GM12878 (cell line): ENCODE results near the gene SMIM35.

Experiments
- ATF3 ChIP-seq: IDR thresholded peaks from 2 replicates; pipeline ENCODE4 v1.6.1; 2011; ENCODE audit warnings: low read depth, mild to moderate bottlenecking, low read length, moderate library complexity, borderline replicate concordance; ENCODE audit errors: extremely low read depth
- CHD2 ChIP-seq: IDR thresholded peaks from 2 replicates; pipeline ENCODE4 v1.6.1; 2011; ENCODE audit warnings: low read depth, low read length, improper control_type of control experiment, borderline replicate concordance
- EED ChIP-seq: sonication (generic); IDR thresholded peaks from 2 replicates; pipeline ENCODE4 v1.6.1; 2016; ENCODE audit warnings: antibody characterized with exemption, low read depth
- EP300 ChIP-seq, 2 experiments: fragments of 150-350 bp in 1 of 2; IDR thresholded peaks; 2 replicates each; pipeline ENCODE4 v1.6.1; 2011 to 2012; ENCODE audit warnings: low read depth in 2 of 2, low read length in 2 of 2, borderline replicate concordance in 1 of 2, improper control_type of control experiment in 1 of 2, inconsistent platforms in 1 of 2; ENCODE audit not compliant: control insufficient read depth in 1 of 2
- FOS ChIP-seq: IDR thresholded peaks from 3 replicates; pipeline ENCODE4 v1.6.1; 2011; ENCODE audit warnings: borderline replicate concordance; ENCODE audit not compliant: insufficient read length; ENCODE audit errors: extremely low read depth
- MAX ChIP-seq: IDR thresholded peaks from 2 replicates; pipeline ENCODE4 v1.6.1; 2012; ENCODE audit warnings: low read depth, low read length, improper control_type of control experiment
- MYC ChIP-seq: IDR thresholded peaks from 2 replicates; pipeline ENCODE4 v1.6.1; 2011; ENCODE audit warnings: mild to moderate bottlenecking, low read length, moderate library complexity, inconsistent platforms; ENCODE audit not compliant: insufficient read depth, insufficient replicate concordance, insufficient read length, severe bottlenecking
- POLR2A ChIP-seq: IDR thresholded peaks from 2 replicates; pipeline ENCODE4 v1.6.1; 2011; ENCODE audit warnings: low read depth, mild to moderate bottlenecking, low read length
- SIN3A ChIP-seq: IDR thresholded peaks from 2 replicates; pipeline ENCODE4 v1.6.1; 2012; ENCODE audit warnings: low read depth, low read length, improper control_type of control experiment
- SMAD1 ChIP-seq: fragments of 450-650 bp; IDR thresholded peaks from 2 replicates; pipeline ENCODE4 v1.6.1; 2018; ENCODE audit warnings: mild to moderate bottlenecking, low read depth; ENCODE audit not compliant: partially characterized antibody
- USF2 ChIP-seq: IDR thresholded peaks from 2 replicates; pipeline ENCODE4 v1.6.1; 2011; ENCODE audit warnings: low read depth, low read length, improper control_type of control experiment, borderline replicate concordance
- ZNF622 ChIP-seq: fragments of 450-650 bp; IDR thresholded peaks from 2 replicates; pipeline ENCODE4 v1.6.1; 2017; ENCODE audit warnings: mild to moderate bottlenecking, inconsistent platforms
- TF ChIP-seq, protein P1 (sequence below), 3 experiments: IDR thresholded peaks in 2 of 3; conservative IDR thresholded peaks in 1 of 3; 2 replicates each; pipeline ENCODE4 v1.5.1; 2011; ENCODE audit warnings: low read depth in 3 of 3, low read length in 3 of 3, mild to moderate bottlenecking in 3 of 3, control low read depth in 2 of 3, moderate library complexity in 2 of 3, inconsistent platforms in 1 of 3, mixed read lengths in 1 of 3; ENCODE audit not compliant: control insufficient read depth in 2 of 3, insufficient read depth in 1 of 3; ENCODE audit errors: extremely low read depth in 1 of 3

- TF ChIP-seq, protein P1, sequence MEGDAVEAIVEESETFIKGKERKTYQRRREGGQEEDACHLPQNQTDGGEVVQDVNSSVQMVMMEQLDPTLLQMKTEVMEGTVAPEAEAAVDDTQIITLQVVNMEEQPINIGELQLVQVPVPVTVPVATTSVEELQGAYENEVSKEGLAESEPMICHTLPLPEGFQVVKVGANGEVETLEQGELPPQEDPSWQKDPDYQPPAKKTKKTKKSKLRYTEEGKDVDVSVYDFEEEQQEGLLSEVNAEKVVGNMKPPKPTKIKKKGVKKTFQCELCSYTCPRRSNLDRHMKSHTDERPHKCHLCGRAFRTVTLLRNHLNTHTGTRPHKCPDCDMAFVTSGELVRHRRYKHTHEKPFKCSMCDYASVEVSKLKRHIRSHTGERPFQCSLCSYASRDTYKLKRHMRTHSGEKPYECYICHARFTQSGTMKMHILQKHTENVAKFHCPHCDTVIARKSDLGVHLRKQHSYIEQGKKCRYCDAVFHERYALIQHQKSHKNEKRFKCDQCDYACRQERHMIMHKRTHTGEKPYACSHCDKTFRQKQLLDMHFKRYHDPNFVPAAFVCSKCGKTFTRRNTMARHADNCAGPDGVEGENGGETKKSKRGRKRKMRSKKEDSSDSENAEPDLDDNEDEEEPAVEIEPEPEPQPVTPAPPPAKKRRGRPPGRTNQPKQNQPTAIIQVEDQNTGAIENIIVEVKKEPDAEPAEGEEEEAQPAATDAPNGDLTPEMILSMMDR (IDR thresholded peaks at IDR 0.05 in 2 of 3, conservative IDR thresholded peaks at IDR 0.05 in 1 of 3; ENCODE audit: control insufficient read depth in 2 of 3, extremely low read depth in 1 of 3, insufficient read depth in 1 of 3, low read depth in 3 of 3, low read length in 3 of 3): no peak
- TF ChIP-seq SMAD1: no peak
- TF ChIP-seq SIN3A: no peak
- no peak for TF ChIP-seq POLR2A
- no peak for TF ChIP-seq FOS
- no peak for TF ChIP-seq EED
- TF ChIP-seq MYC: no peak
- no peak for TF ChIP-seq EP300 (IDR thresholded peaks at IDR 0.05; ENCODE audit: borderline replicate concordance in 1 of 2, control insufficient read depth in 1 of 2, low read depth in 2 of 2, low read length in 2 of 2)
- TF ChIP-seq ATF3: no peak
- no peak for TF ChIP-seq MAX
- TF ChIP-seq USF2: no peak
- TF ChIP-seq ZNF622: no peak
- no peak for TF ChIP-seq CHD2
These were observed 91.3 kb downstream of the SMIM35 start for GRCh38 chr11:117995472-117995871.
